Osteocyte (in vitro differentiated cells): Measurements from ENCODE around the gene TTLL11. TPM values are rescaled to one million over a fixed set of nuclear protein-coding genes. Genes with fewer than 3 reads are reported as not detected.

Experiments
- DNase-seq: peaks from one replicate; pipeline ENCODE4 v3.0.0; 2021; ENCODE audit warnings: mixed read lengths; ENCODE audit not compliant: unreplicated experiment; ENCODE audit errors: extremely low spot score
- H3K27ac Mint-ChIP-seq: one replicate; pipeline ENCODE4 v1.8.0; 2021; ENCODE audit warnings: mild to moderate bottlenecking, mixed read lengths; ENCODE audit not compliant: unreplicated experiment
- H3K27me3 Mint-ChIP-seq: one replicate; pipeline ENCODE4 v1.8.0; 2021; ENCODE audit warnings: mixed read lengths; ENCODE audit not compliant: unreplicated experiment
- H3K36me3 Mint-ChIP-seq: one replicate; pipeline ENCODE4 v1.8.0; 2021; ENCODE audit warnings: mixed read lengths; ENCODE audit not compliant: unreplicated experiment
- H3K4me1 Mint-ChIP-seq: one replicate; pipeline ENCODE4 v1.8.0; 2021; ENCODE audit warnings: mixed read lengths; ENCODE audit not compliant: unreplicated experiment
- H3K4me3 Mint-ChIP-seq: one replicate; pipeline ENCODE4 v1.8.0; 2021; ENCODE audit warnings: mild to moderate bottlenecking, moderate library complexity, mixed read lengths; ENCODE audit not compliant: unreplicated experiment
- H3K9me3 Mint-ChIP-seq: one replicate; pipeline ENCODE4 v1.8.0; 2021; ENCODE audit warnings: mixed read lengths; ENCODE audit not compliant: unreplicated experiment
- total RNA-seq: library from RNA; stranded (reverse); gene quantifications from 2 replicates; pipeline ENCODE4 v1.2.1, GENCODE V29; 2021
- TF ChIP-seq, protein P1 (sequence below): fragments of 200-600 bp; sonication (generic); IDR thresholded peaks from 2 replicates; pipeline ENCODE4 v1.5.0; 2021; ENCODE audit warnings: antibody characterized with exemption, mild to moderate bottlenecking, moderate library complexity

Gene TTLL11
- total RNA-seq, 1 donor from 2014 or later: 6.0 TPM

GRCh38 chr9:121776739-121777637, 316.1 kb downstream of the TTLL11 start:
- TF ChIP-seq, protein P1, sequence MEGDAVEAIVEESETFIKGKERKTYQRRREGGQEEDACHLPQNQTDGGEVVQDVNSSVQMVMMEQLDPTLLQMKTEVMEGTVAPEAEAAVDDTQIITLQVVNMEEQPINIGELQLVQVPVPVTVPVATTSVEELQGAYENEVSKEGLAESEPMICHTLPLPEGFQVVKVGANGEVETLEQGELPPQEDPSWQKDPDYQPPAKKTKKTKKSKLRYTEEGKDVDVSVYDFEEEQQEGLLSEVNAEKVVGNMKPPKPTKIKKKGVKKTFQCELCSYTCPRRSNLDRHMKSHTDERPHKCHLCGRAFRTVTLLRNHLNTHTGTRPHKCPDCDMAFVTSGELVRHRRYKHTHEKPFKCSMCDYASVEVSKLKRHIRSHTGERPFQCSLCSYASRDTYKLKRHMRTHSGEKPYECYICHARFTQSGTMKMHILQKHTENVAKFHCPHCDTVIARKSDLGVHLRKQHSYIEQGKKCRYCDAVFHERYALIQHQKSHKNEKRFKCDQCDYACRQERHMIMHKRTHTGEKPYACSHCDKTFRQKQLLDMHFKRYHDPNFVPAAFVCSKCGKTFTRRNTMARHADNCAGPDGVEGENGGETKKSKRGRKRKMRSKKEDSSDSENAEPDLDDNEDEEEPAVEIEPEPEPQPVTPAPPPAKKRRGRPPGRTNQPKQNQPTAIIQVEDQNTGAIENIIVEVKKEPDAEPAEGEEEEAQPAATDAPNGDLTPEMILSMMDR: no peak
- peaks cover 17% of the 10 kb centered on the region for H3K9me3 Mint-ChIP-seq
- peaks cover 57% of the 10 kb centered on the region for H3K36me3 Mint-ChIP-seq
- DNase-seq: no peak
- H3K27ac Mint-ChIP-seq: no peak overlapping the region
- no peak overlapping the region for H3K4me3 Mint-ChIP-seq
- H3K4me1 Mint-ChIP-seq: peaks cover 18% of the 10 kb centered on the region
- no peaks in the 10 kb centered on the region for H3K27me3 Mint-ChIP-seq

DNA sequence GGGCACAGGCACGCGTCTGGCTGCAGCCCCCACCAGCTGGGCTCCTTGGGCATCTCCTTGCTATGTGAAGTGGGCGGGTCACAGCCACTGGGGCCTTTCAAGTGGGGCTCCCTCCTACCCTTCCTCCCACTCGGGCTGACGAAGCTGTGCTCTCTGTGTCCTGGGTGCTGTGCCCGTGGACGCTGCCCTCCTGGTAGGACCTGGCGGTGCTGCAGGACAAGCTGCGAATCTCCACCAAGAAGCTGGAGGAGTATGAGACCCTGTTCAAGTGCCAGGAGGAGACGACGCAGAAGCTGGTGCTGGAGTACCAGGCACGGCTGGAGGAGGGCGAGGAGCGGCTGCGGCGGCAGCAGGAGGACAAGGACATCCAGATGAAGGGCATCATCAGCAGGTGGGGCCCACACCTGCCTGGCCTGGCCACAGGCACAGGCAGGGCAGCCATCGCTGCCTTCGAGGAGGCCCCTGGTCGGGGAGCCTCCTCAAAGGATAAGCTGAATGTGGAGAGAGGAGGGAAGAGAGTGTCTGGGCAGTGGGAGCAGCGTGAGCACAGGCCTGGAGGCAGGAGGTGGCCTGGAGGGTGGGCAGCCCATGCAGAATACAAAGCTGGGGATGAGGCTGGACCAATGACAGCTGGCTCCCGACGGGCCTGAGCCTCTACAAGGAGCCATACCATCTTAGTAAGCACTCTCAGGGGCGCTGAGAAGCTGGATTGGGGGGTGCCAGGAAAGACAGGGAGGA, 316.9 kb downstream of the TTLL11 start:
- DNase-seq: no peak
- H3K27me3 Mint-ChIP-seq: no peaks in the 10 kb centered on the region
- H3K4me3 Mint-ChIP-seq: no peak overlapping the region
- peaks cover 55% of the 10 kb centered on the region for H3K36me3 Mint-ChIP-seq
- H3K27ac Mint-ChIP-seq: no peak overlapping the region
- peaks cover 17% of the 10 kb centered on the region for H3K9me3 Mint-ChIP-seq
- H3K4me1 Mint-ChIP-seq: peaks cover 26% of the 10 kb centered on the region
- TF ChIP-seq, protein P1: no peak

GRCh38 chr9:121774715-121775613, 318.1 kb downstream of the TTLL11 start:
- Mint-ChIP-seq H3K36me3 (peaks cover 50% of the 10 kb centered on the region), H3K27ac (no peak overlapping the region)

DNA sequence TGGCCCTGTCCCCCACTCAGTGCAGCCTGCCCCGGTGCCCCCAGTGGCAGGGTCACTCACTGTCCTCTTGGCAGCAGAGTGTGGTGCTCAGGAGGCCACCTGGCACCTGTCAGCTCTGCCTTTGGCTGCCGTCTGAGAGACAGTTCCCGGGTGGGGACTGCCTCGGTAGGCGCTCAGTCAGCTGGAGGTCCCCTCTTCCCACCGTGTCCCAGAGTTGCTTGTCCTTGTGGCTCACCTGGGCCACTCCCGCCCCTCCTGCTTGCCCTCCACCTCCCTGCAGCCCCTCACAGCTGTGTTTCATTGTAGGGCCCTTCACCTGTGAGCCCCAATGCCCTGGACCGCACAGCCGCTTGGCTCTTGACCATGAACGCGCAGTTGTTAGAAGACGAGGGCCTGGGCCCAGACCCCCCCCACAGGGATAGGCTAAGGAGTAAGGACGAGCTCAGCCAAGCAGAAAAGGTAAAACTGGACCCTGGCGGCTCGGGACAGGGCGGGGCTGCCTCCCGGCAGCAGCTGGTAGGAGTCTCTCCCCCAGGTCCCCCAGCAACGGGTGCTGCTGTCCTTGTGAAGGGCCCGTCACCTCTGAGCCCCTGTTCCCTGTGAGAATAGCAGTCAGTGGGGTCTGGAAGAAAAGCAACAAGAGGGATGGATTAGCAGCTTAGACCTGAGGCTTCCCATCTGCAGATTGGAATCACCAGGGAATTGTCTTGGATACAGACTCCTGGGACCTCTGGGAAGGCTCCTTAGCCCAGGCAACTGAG, 319.0 kb downstream of the TTLL11 start:
- Mint-ChIP-seq H3K4me3 (no peak overlapping the region), H3K4me1 (peaks cover 28% of the 10 kb centered on the region), H3K36me3 (peaks cover 52% of the 10 kb centered on the region), H3K9me3 (peaks cover 17% of the 10 kb centered on the region), H3K27me3 (no peaks in the 10 kb centered on the region), H3K27ac (no peak overlapping the region)
- no peak for DNase-seq
- TF ChIP-seq, protein P1: no peak

More at GRCh38 chr9:121774715-121775613, 318.1 kb downstream of the TTLL11 start:
- TF ChIP-seq, protein P1: no peak
- no peak for DNase-seq
- Mint-ChIP-seq H3K4me1 (peaks cover 36% of the 10 kb centered on the region), H3K4me3 (no peak overlapping the region), H3K27me3 (no peaks in the 10 kb centered on the region), H3K9me3 (peaks cover 17% of the 10 kb centered on the region)
